Measurements from ENCODE around the gene STPG1. TPM values are rescaled to one million over a fixed set of nuclear protein-coding genes. Genes with fewer than 3 reads are reported as not detected.

STPG1 gene
- polyA plus RNA-seq, 1 donor from 2014 or later: 0.89 TPM

GRCh38 chr1:24416666-24417391 lies 3.2 kb upstream of the STPG1 start:
- H3K4me3 ChIP-seq (ENCODE audit: low read length): peak overlapping the region; percentile 76
- peaks cover 7% of the 10 kb centered on the region for H3K27me3 ChIP-seq (ENCODE audit: insufficient read depth, low read depth, low read length)
- no peaks in the 10 kb centered on the region for H3F3A ChIP-seq (ENCODE audit: insufficient read depth, low read length, poor library complexity, severe bottlenecking)
- H3K9me2 ChIP-seq (ENCODE audit: insufficient read depth, low read length): no peaks in the 10 kb centered on the region
- H3K4me2 ChIP-seq (ENCODE audit: low read length): peak overlapping the region; percentile 86
- no peaks in the 10 kb centered on the region for H3K79me2 ChIP-seq (replicated peaks; ENCODE audit: insufficient read depth, low read length)
- no peaks in the 10 kb centered on the region for H4K20me1 ChIP-seq (ENCODE audit: insufficient read depth)
- H3K9me3 ChIP-seq (ENCODE audit: low read length): no peaks in the 10 kb centered on the region
- H2AFZ ChIP-seq (ENCODE audit: low read depth, low read length): no peak overlapping the region
- TF ChIP-seq CTCF (IDR thresholded peaks at IDR 0.05; ENCODE audit: poor library complexity, severe bottlenecking): no peak
- TF ChIP-seq POLR2AphosphoS5 (IDR thresholded peaks at IDR 0.05): no peak
- no peak for TF ChIP-seq SMC3 (conservative IDR thresholded peaks at IDR 0.05; ENCODE audit: poor library complexity)
- no peak for TF ChIP-seq TAF1 (IDR thresholded peaks at IDR 0.05; ENCODE audit: low read depth)
- no peak for TF ChIP-seq MXI1 (conservative IDR thresholded peaks at IDR 0.05; ENCODE audit: poor library complexity, severe bottlenecking)
- TF ChIP-seq EZH2 (IDR thresholded peaks at IDR 0.05; ENCODE audit: borderline replicate concordance, insufficient read depth, low read length, poor library complexity, severe bottlenecking): no peak
- TF ChIP-seq RAD21 (conservative IDR thresholded peaks at IDR 0.05): no peak
- no peak for TF ChIP-seq REST (IDR thresholded peaks at IDR 0.05; ENCODE audit: borderline replicate concordance)
- TF ChIP-seq EP300 (conservative IDR thresholded peaks at IDR 0.05; ENCODE audit: poor library complexity, severe bottlenecking): no peak
- H3K9ac ChIP-seq (ENCODE audit: low read length): no peak overlapping the region
- H3K36me3 ChIP-seq (ENCODE audit: insufficient read depth, low read length): no peaks in the 10 kb centered on the region
- H3K27ac ChIP-seq (ENCODE audit: low read length): no peak overlapping the region

- no peaks in the 10 kb centered on the region for H3K9me3 ChIP-seq (ENCODE audit: low read length)
- H3K79me2 ChIP-seq (replicated peaks; ENCODE audit: insufficient read depth, low read length): no peaks in the 10 kb centered on the region
- no peaks in the 10 kb centered on the region for H4K20me1 ChIP-seq (ENCODE audit: insufficient read depth)
- TF ChIP-seq EZH2 (IDR thresholded peaks at IDR 0.05; ENCODE audit: borderline replicate concordance, insufficient read depth, low read length, poor library complexity, severe bottlenecking): no peak
- TF ChIP-seq EP300 (conservative IDR thresholded peaks at IDR 0.05; ENCODE audit: poor library complexity, severe bottlenecking): no peak
- peak; percentile 47 for TF ChIP-seq MXI1 (conservative IDR thresholded peaks at IDR 0.05; ENCODE audit: poor library complexity, severe bottlenecking)
- peak overlapping the region; percentile 55 for H3K9ac ChIP-seq (ENCODE audit: low read length)
- no peaks in the 10 kb centered on the region for H3K9me2 ChIP-seq (ENCODE audit: insufficient read depth, low read length)
- no peaks in the 10 kb centered on the region for H3F3A ChIP-seq (ENCODE audit: insufficient read depth, low read length, poor library complexity, severe bottlenecking)
- H2AFZ ChIP-seq (ENCODE audit: low read depth, low read length): peak overlapping the region; percentile 71
- peaks cover 7% of the 10 kb centered on the region for H3K27me3 ChIP-seq (ENCODE audit: insufficient read depth, low read depth, low read length)
- peak overlapping the region; percentile 76 for H3K4me3 ChIP-seq (ENCODE audit: low read length)
- no peaks in the 10 kb centered on the region for H3K36me3 ChIP-seq (ENCODE audit: insufficient read depth, low read length)
- peak overlapping the region; percentile 86 for H3K4me2 ChIP-seq (ENCODE audit: low read length)
- peak overlapping the region; percentile 38 for H3K27ac ChIP-seq (ENCODE audit: low read length)
These were observed 2.5 kb upstream of the STPG1 start for GRCh38 chr1:24415910-24416665.

Data from neural cell (in vitro differentiated cells).